Measurements from ENCODE around the gene TMEM63C. TPM values are rescaled to one million over a fixed set of nuclear protein-coding genes. Genes with fewer than 3 reads are reported as not detected.
A peak's percentile ranks its signal among the peaks of the same experiment; 100 is the strongest.

The TMEM63C gene
- total RNA-seq, 6 experiments from 2014 or later = 0.05 TPM; not detected in 5

DNA sequence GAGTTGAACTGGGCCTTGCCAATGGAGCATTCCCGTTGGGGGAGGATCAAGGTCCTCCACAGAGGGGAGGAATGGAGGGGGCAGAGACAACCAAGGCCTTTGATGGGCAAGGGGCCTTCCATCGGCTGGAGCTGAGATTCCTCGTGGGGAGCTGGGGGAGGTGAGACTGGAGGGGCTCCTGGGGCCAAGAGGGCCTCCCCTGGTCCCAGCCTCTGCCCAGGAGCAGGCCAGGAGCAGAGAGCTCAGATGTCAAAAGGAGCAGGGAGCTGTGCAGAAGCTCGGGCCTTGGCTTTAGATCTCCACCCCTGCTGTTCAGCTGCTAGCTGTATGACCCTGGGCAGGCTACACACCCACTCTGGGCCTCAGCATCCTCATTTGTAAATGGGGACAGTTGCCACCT is 24.0 kb downstream of the TMEM63C start:
- TF ChIP-seq, protein P1, sequence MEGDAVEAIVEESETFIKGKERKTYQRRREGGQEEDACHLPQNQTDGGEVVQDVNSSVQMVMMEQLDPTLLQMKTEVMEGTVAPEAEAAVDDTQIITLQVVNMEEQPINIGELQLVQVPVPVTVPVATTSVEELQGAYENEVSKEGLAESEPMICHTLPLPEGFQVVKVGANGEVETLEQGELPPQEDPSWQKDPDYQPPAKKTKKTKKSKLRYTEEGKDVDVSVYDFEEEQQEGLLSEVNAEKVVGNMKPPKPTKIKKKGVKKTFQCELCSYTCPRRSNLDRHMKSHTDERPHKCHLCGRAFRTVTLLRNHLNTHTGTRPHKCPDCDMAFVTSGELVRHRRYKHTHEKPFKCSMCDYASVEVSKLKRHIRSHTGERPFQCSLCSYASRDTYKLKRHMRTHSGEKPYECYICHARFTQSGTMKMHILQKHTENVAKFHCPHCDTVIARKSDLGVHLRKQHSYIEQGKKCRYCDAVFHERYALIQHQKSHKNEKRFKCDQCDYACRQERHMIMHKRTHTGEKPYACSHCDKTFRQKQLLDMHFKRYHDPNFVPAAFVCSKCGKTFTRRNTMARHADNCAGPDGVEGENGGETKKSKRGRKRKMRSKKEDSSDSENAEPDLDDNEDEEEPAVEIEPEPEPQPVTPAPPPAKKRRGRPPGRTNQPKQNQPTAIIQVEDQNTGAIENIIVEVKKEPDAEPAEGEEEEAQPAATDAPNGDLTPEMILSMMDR (IDR thresholded peaks at IDR 0.05) = no peak
- no peak overlapping the region for H3K4me3 Mint-ChIP-seq
- peaks cover 19% of the 10 kb centered on the region for H3K27me3 Mint-ChIP-seq (ENCODE audit: insufficient read depth)
- H3K4me1 Mint-ChIP-seq (ENCODE audit: low read depth) = no peaks in the 10 kb centered on the region
- H3K36me3 Mint-ChIP-seq (ENCODE audit: low read depth) = no peaks in the 10 kb centered on the region
- no peak overlapping the region for H3K27ac Mint-ChIP-seq
- H3K9me3 Mint-ChIP-seq = no peaks in the 10 kb centered on the region
- no peak for DNase-seq

DNA sequence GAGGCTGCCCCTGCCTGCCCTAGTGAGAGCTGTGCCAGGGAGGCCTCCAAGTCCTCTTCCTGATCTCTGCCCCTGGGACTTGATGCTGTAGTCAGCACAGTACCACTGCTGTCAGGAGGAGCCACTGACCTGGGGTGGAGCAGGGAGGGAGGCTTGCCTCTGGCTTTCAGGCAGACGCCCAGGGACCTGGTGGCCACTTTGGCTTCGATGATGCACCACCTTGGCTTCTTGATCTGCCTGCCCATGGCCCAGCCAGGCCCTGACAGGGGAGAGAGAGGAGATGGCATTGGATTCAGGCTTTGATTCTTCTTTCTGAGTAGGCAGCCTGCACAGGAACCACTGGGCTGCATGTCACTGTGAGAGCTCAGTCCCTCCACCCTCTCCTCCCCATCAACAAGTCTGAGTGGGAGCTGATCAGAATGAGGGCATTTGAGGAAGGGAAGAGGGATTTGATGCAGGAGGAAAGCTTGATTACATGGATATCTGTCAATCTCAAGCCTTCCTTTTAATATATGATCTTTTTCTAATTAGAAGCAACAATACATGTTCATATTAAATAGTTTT is 24.7 kb downstream of the TMEM63C start:
- Mint-ChIP-seq H3K9me3 (no peaks in the 10 kb centered on the region), H3K4me3 (no peak overlapping the region), H3K36me3 (ENCODE audit: low read depth) (no peaks in the 10 kb centered on the region), H3K4me1 (ENCODE audit: low read depth) (no peaks in the 10 kb centered on the region), H3K27me3 (ENCODE audit: insufficient read depth) (peaks cover 20% of the 10 kb centered on the region), H3K27ac (no peak overlapping the region)
- no peak for DNase-seq
- TF ChIP-seq, protein P1 (IDR thresholded peaks at IDR 0.05) = no peak

DNA sequence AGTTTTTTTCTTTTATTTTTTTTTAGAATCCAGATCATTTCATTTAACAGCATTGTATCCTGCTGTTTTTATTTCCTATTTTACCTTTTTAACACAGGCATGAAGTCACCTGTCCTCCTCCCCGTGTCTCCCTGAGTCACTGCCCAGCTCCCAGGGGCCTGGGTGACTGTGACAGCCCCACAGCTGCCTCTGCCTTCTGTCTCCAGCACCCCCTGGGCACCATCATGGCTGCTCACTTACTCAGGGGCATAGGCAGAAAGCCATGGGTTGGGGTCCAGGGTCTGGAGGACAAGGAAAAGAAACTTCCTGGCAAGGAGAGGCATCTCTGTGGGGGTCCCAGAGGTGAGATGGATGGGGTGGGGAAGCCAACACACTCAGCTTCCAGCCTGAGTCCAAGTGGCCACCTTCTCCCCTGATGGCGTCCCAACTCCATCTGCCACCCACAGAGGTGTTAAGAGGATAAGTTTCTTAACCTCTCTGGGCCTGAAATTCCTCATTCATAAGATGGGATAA is 25.3 kb downstream of the TMEM63C start:
- no peaks in the 10 kb centered on the region for H3K36me3 Mint-ChIP-seq (ENCODE audit: low read depth)
- H3K27ac Mint-ChIP-seq = no peak overlapping the region
- H3K27me3 Mint-ChIP-seq (ENCODE audit: insufficient read depth) = peaks cover 22% of the 10 kb centered on the region
- H3K4me1 Mint-ChIP-seq (ENCODE audit: low read depth) = no peaks in the 10 kb centered on the region
- DNase-seq = no peak
- TF ChIP-seq, protein P1 (IDR thresholded peaks at IDR 0.05) = no peak
- H3K4me3 Mint-ChIP-seq = no peak overlapping the region
- H3K9me3 Mint-ChIP-seq = no peaks in the 10 kb centered on the region

DNA sequence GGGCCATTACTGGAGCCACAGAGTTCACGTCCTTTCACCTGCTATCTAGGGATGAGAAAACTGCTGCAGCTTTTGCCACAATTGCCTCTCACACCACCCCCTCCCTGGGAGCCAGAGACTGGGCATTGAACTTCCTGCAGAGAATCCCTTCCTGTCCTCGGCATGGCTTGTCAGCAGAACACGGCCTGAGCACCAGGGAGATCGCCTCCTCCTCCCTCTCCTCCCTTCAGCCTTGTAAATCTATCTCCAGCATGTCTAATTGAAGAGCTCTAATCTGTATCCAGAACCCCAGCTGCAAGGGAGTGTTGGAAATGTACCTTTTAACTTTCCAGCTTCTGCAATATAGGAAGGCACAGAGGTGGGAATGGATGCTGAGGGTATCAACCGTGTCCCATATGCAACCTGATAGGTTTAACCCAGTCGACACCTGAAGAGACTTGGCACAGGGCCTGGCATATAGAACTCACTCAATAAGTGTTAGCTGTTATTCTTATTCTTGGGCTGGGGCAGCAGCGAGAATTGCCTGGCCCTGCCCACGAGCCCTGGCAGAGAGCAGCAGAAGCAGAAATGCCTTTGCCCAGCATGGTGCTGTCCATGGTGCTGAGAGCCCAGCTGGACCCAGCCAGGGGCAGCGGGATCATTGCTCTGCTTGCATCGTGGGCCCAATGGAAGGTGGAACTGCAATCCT is 26.8 kb downstream of the TMEM63C start:
- peak; percentile 46 for DNase-seq
- H3K27me3 Mint-ChIP-seq (ENCODE audit: insufficient read depth) = peaks cover 25% of the 10 kb centered on the region
- TF ChIP-seq, protein P1 (IDR thresholded peaks at IDR 0.05) = no peak

DNA sequence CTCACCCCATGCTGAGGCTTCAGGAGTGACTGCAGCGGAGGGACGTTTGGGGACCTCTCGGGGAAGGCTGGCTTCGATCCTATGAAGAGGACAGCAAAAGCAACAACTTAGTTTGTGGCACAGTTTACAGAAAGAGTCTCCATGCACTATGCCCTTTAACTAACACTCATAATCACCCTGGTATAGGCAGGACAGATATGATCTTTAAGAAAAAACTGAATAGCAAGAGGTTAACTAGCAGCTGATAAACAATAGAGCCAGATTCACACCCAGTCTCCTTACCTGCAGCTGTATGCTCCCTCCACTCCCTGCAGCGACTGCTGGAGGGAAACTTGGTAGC is 27.4 kb downstream of the TMEM63C start:
- Mint-ChIP-seq H3K4me1 (ENCODE audit: low read depth) (no peaks in the 10 kb centered on the region), H3K27me3 (ENCODE audit: insufficient read depth) (peaks cover 28% of the 10 kb centered on the region), H3K27ac (no peak overlapping the region), H3K4me3 (no peak overlapping the region), H3K9me3 (no peaks in the 10 kb centered on the region), H3K36me3 (ENCODE audit: low read depth) (no peaks in the 10 kb centered on the region)
- DNase-seq = no peak
- TF ChIP-seq, protein P1 (IDR thresholded peaks at IDR 0.05) = no peak

More for the DNA sequence above, 26.8 kb downstream of the TMEM63C start:
- H3K27ac Mint-ChIP-seq = no peak overlapping the region
- no peaks in the 10 kb centered on the region for H3K9me3 Mint-ChIP-seq
- no peaks in the 10 kb centered on the region for H3K36me3 Mint-ChIP-seq (ENCODE audit: low read depth)
- H3K4me1 Mint-ChIP-seq (ENCODE audit: low read depth) = no peaks in the 10 kb centered on the region
- H3K4me3 Mint-ChIP-seq = no peak overlapping the region

Data from HFFc6 (cell line).